HG03196 (cell line): Measurements from ENCODE around the gene RNF186.
"Not testable (repeated sequence)": the region's sequence is repeated elsewhere in the genome, so short reads cannot be mapped to it uniquely, and the experiment has no call there.

Source experiments
- ATAC-seq: cut with Tn5 transposase; IDR thresholded peaks from one replicate; pipeline ENCODE4 v1.9.1; 2021; ENCODE audit not compliant: unreplicated experiment

RNF186 gene

GRCh38 chr1:19797827-19798226 lies 17.3 kb downstream of the RNF186 start:
- no peak for ATAC-seq

- ATAC-seq: no peak
Measured at GRCh38 chr1:19794583-19794982, 20.5 kb downstream of the RNF186 start.

GRCh38 chr1:19793360-19794046 lies 21.6 kb downstream of the RNF186 start:
- ATAC-seq: no peak

- ATAC-seq: no peak
Measured at GRCh38 chr1:19792237-19793002, 22.7 kb downstream of the RNF186 start.

GRCh38 chr1:19790061-19790975 lies 24.8 kb downstream of the RNF186 start:
- ATAC-seq: not testable (repeated sequence)

GRCh38 chr1:19786988-19787423 lies 28.1 kb downstream of the RNF186 start:
- no peak for ATAC-seq

GRCh38 chr1:19785660-19786059 lies 29.4 kb downstream of the RNF186 start:
- ATAC-seq: no peak

GRCh38 chr1:19780267-19780877 lies 34.7 kb downstream of the RNF186 start:
- ATAC-seq: no peak

- ATAC-seq: no peak
Measured at GRCh38 chr1:19776933-19777332, 38.1 kb downstream of the RNF186 start.

GRCh38 chr1:19776287-19776686 lies 38.8 kb downstream of the RNF186 start:
- ATAC-seq: no peak

GRCh38 chr1:19775831-19776230 lies 39.3 kb downstream of the RNF186 start:
- ATAC-seq: no peak

GRCh38 chr1:19775317-19775716 lies 39.8 kb downstream of the RNF186 start:
- no peak for ATAC-seq

GRCh38 chr1:19774180-19774785 lies 40.8 kb downstream of the RNF186 start:
- ATAC-seq: no peak

- ATAC-seq: no peak
Measured at GRCh38 chr1:19773485-19773884, 41.6 kb downstream of the RNF186 start.

- no peak for ATAC-seq
Measured at GRCh38 chr1:19772053-19772452, 43.0 kb downstream of the RNF186 start.

GRCh38 chr1:19771350-19771749 lies 43.7 kb downstream of the RNF186 start:
- no peak for ATAC-seq

- ATAC-seq: no peak
Measured at GRCh38 chr1:19770436-19771190, 44.5 kb downstream of the RNF186 start.

GRCh38 chr1:19769211-19769932 lies 45.7 kb downstream of the RNF186 start:
- ATAC-seq: no peak
